ENCODE data around the gene DLX4.

DLX4 gene

GRCh38 chr17:49936386-49936785 lies 32.6 kb upstream of the DLX4 start:
- TF ChIP-seq, protein P1, sequence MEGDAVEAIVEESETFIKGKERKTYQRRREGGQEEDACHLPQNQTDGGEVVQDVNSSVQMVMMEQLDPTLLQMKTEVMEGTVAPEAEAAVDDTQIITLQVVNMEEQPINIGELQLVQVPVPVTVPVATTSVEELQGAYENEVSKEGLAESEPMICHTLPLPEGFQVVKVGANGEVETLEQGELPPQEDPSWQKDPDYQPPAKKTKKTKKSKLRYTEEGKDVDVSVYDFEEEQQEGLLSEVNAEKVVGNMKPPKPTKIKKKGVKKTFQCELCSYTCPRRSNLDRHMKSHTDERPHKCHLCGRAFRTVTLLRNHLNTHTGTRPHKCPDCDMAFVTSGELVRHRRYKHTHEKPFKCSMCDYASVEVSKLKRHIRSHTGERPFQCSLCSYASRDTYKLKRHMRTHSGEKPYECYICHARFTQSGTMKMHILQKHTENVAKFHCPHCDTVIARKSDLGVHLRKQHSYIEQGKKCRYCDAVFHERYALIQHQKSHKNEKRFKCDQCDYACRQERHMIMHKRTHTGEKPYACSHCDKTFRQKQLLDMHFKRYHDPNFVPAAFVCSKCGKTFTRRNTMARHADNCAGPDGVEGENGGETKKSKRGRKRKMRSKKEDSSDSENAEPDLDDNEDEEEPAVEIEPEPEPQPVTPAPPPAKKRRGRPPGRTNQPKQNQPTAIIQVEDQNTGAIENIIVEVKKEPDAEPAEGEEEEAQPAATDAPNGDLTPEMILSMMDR (IDR thresholded peaks at IDR 0.05) = no peak

GRCh38 chr17:49939318-49939717 lies 29.7 kb upstream of the DLX4 start:
- TF ChIP-seq, protein P1 (IDR thresholded peaks at IDR 0.05) = no peak

DNA sequence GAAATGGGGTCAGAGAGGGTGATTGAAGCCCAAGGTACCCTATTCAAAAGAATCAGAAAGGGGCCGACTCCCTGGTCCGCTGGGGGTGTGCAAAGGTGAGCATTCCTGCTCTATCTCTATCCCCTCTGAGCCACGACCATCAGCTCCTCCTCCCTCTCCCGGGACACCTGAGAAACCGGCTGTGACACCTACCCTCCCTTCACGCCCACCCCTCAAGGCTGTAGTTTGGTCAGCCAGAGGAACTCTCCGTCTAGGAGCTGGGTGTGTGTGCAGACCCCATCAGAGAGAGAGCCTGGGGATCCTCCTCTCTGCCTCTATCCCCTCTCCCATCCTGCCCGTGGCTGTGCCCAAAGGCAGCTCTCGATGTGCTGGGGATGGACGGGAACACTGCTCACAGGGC lies 27.6 kb upstream of the DLX4 start:
- TF ChIP-seq, protein P1 (IDR thresholded peaks at IDR 0.05) = no peak

- TF ChIP-seq, protein P1 (IDR thresholded peaks at IDR 0.05) = no peak
Observed at GRCh38 chr17:49942947-49943346, 26.0 kb upstream of the DLX4 start.

- TF ChIP-seq, protein P1 (IDR thresholded peaks at IDR 0.05) = no peak
Observed at GRCh38 chr17:49944273-49944870, 24.6 kb upstream of the DLX4 start.

GRCh38 chr17:49946208-49946607 lies 22.8 kb upstream of the DLX4 start:
- TF ChIP-seq, protein P1 (IDR thresholded peaks at IDR 0.05) = no peak

GRCh38 chr17:49946964-49947584 lies 21.9 kb upstream of the DLX4 start:
- TF ChIP-seq, protein P1 (IDR thresholded peaks at IDR 0.05) = no peak

Data from LNCAP (cell line).